ENCODE data around the gene BCAM.
A peak's percentile ranks its signal among the peaks of the same experiment; 100 is the strongest.
"Not testable (repeated sequence)": the region's sequence is repeated elsewhere in the genome, so short reads cannot be mapped to it uniquely, and the experiment has no call there.

The BCAM gene

DNA sequence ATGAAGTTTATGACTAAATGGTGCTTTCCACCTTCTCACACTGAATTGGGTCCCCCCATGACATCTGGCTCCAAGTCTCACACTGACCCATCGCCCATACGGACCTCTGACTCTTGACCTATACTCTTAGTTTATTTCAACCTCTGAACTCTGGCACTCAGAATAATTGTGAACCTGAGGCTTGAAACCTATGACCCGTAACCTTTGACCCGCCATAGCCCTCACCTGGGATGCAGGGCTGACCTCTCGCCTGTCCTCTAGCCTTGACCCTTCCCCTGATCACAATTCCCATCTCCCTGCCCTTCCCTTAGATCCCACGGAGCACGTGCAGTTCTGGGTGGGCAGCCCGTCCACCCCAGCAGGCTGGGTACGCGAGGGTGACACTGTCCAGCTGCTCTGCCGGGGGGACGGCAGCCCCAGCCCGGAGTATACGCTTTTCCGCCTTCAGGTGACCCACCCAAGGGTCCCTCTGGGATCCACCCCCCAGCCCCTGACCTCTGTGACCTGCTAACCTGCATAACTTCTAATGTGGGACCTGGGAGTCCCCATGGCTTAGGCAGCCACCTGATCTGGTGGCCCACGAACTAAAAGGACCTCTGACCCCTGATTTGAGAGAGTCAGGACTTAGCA lies 5.1 kb downstream of the BCAM start:
- DNase-seq (ENCODE audit: low read depth, low spot score): no peak
- H3K4me3 ChIP-seq (ENCODE audit: low read length): no peak overlapping the region

DNA sequence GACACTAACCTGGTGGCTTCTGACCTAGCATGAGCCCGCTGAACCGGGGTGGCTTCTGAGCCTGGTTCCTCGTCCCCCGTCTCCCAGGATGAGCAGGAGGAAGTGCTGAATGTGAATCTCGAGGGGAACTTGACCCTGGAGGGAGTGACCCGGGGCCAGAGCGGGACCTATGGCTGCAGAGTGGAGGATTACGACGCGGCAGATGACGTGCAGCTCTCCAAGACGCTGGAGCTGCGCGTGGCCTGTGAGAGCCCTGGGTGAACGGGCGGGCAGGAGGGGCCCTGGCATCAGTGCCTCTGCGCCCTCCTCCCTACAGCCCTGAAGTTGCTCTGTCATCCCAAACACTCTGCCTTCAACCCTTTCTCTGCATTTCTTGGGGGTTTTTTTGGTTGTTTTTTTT lies 5.6 kb downstream of the BCAM start:
- no peak overlapping the region for H3K4me3 ChIP-seq (ENCODE audit: low read length)
- no peak for DNase-seq (ENCODE audit: low read depth, low spot score)

DNA sequence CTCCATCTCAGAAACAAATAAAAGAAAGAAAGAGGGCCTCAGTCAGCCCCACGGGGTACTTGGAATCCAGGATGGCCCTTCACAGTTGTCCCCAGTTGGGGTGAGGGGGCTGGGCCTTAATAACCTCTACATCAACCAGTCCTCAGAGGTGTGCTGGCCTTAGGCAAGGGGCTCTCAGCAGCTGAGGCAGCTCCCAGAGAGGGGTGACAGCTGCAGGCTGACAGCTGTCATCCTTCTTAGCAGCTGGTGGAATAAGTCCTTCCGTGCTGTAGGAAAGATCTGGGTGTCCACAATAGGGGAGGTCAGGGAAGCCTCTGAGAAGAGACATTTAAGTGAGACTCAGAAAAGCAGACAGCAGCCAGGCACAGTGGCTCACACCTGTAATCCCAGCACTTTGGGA lies 7.4 kb downstream of the BCAM start:
- H3K4me3 ChIP-seq (ENCODE audit: low read length): no peak overlapping the region

DNA sequence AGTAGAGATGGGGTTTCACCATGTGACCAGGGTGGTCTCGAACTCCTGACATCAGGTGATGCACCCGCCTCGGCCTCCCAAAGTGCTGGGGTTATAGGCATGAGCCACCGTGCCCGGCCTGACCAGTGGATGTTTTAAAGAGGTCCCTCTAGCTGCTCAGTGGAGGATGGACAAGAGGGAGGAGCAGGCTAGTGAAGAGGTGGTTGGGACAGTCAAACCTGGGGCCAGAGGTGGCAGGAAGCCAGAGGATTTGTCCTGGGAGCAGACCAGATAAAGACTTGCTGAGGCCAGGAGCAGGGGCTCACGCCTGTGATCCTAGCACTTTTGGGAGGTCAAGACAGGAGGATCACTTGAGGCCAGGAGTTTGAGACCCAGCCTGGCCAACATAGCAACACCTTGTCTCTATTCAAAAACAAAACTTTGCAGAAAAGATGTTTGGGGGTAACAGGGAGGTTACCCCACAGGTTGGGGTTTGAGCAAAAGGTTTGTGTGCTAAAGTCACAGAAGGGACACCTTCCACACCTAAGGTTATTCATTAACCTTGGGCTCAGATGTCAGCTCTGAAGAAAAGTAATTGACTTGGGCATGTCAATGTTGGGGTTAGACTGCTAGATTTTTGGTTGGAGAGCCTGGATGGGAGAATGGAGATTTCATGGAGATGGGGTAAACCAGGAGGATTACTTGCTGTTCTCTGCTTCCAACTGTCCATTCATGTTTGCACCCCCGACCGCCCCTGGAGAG lies 9.0 kb downstream of the BCAM start:
- no peak for DNase-seq (ENCODE audit: low read depth, low spot score)
- no peak overlapping the region for H3K4me3 ChIP-seq (ENCODE audit: low read length)

More for the DNA sequence above, 7.4 kb downstream of the BCAM start:
- no peak for DNase-seq (ENCODE audit: low read depth, low spot score)

DNA sequence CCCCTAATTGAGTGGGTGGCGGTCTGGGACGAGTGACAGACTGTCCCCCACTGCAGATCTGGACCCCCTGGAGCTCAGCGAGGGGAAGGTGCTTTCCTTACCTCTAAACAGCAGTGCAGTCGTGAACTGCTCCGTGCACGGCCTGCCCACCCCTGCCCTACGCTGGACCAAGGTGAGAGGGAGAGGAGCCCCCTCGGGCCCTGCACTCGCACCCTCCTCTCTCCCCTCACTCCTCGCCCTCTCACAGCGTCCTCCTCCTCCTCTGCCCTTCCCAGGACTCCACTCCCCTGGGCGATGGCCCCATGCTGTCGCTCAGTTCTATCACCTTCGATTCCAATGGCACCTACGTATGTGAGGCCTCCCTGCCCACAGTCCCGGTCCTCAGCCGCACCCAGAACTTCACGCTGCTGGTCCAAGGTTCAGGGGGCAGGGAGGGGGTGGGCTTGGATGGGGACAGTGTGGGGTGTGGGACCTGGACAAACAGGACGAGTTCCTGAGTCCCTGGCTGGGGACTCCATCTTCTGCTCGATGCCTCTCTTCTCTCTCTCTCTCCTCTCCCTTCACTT lies 9.6 kb downstream of the BCAM start:
- no peak overlapping the region for H3K4me3 ChIP-seq (ENCODE audit: low read length)
- no peak for DNase-seq (ENCODE audit: low read depth, low spot score)

DNA sequence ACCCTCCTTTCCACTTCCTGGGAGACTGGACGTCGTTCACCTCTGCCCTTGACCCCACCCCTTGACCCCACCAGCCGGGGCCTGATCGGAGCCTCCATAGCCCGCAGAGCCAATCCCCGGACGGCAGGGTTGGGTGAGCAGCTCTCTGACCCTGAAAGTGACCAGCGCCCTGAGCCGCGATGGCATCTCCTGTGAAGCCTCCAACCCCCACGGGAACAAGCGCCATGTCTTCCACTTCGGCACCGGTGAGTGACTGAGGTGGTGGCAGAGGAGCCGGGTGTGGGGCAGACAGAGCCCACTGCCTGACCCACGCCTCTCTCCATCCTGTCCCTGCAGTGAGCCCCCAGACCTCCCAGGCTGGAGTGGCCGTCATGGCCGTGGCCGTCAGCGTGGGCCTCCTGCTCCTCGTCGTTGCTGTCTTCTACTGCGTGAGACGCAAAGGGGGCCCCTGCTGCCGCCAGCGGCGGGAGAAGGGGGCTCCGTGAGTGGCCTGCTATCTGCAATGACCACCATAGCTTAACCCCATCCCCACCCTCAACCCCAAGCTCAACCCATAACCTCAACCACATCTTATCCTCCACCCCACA lies 10.4 kb downstream of the BCAM start:
- DNase-seq (ENCODE audit: low read depth, low spot score): no peak
- H3K4me3 ChIP-seq (ENCODE audit: low read length): no peak overlapping the region

DNA sequence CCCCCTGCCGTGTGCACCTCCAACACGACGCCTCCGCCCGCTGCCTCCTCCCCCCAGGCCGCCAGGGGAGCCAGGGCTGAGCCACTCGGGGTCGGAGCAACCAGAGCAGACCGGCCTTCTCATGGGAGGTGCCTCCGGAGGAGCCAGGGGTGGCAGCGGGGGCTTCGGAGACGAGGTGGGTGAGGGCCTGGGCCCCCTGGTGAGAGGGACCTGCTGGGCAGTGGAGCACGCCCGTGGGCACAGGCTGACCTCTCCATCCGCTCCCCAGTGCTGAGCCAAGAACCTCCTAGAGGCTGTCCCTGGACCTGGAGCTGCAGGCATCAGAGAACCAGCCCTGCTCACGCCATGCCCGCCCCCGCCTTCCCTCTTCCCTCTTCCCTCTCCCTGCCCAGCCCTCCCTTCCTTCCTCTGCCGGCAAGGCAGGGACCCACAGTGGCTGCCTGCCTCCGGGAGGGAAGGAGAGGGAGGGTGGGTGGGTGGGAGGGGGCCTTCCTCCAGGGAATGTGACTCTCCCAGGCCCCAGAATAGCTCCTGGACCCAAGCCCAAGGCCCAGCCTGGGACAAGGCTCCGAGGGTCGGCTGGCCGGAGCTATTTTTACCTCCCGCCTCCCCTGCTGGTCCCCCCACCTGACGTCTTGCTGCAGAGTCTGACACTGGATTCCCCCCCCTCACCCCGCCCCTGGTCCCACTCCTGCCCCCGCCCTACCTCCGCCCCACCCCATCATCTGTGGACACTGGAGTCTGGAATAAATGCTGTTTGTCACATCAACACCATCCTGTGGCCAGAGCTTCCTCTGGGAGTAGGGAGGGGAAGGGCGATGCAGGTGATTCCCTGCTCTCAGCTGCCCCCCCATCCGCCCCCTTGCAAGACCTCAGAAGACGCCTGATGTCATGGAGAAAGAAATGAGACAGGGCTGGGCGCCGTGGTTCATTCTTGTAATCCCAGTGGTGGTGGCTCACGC lies 12.0 kb downstream of the BCAM start:
- no peak overlapping the region for H3K4me3 ChIP-seq (ENCODE audit: low read length)
- no peak for DNase-seq (ENCODE audit: low read depth, low spot score)

DNA sequence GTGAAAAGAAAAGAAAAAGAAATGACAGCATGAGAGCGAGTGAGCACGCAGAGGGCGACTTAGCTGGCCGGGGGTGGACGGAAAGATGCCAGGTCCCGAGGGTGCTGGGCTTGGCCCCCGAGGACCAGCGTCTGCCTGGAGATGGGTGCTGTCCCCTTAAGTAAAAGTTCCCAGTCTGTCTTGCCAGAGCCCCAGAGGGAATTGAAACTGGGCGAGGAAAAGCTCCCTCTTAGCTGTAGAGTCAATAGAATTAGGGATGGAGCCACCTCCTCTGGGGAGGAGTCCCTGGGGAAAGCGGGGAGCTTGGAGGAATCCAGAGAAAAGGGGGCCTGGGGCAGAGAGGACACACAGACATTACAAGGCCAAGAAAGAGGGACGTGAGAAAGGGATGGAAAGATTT lies 13.3 kb downstream of the BCAM start:
- no peak overlapping the region for H3K4me3 ChIP-seq (ENCODE audit: low read length)
- DNase-seq (ENCODE audit: low read depth, low spot score): no peak

DNA sequence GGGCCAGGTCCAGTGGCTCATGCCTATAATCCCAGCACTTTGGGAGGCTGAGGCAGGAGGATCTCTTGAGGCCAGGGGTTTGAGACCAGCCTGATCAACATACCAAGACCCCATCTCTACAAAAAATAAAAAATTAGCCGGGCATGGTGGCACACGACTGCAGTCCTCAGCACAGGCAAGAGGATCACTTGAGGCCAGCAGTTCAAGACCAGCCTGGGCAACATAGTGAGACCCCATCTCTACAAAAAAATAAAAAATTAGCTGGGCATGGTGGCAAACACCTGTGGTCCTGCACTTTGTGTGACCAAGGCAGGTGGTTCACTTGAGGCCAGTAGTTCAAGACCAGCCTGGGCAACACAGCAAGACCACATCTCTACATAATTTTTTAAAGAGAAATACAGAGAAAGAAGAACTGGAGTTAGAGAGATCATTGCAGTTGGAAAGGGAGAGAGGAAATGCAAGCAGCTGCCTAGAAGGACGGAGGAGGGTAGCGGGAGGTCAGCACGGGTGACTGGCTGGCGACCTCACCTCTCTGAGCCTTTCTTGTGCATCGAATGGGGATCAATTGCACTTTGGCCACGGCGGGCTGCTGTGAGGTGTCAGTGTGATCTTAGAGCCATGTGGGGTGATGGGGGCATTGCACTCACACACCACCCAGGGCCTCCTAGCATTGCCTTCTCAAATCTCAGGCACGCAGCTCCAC lies 13.9 kb downstream of the BCAM start:
- no peak for DNase-seq (ENCODE audit: low read depth, low spot score)

DNA sequence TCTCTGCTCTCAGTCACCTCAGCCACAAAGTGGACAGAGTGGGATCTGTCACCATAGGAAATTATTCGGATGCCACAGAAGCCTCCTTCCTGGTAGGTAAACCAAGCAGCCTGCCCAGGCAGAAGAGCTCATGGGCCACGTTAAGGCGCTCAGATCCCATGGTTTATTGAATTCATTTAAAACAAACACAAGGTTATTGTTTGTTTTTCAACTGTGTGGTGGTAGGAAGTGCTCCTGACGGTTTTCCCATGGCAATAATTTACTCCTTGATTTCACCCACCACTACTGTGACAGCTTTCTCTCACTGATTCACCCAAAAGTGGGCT lies 14.4 kb downstream of the BCAM start:
- H3K4me3 ChIP-seq (ENCODE audit: low read length): no peak overlapping the region
- DNase-seq (ENCODE audit: low read depth, low spot score): no peak

More for the DNA sequence above, 13.9 kb downstream of the BCAM start:
- no peak overlapping the region for H3K4me3 ChIP-seq (ENCODE audit: low read length)

DNA sequence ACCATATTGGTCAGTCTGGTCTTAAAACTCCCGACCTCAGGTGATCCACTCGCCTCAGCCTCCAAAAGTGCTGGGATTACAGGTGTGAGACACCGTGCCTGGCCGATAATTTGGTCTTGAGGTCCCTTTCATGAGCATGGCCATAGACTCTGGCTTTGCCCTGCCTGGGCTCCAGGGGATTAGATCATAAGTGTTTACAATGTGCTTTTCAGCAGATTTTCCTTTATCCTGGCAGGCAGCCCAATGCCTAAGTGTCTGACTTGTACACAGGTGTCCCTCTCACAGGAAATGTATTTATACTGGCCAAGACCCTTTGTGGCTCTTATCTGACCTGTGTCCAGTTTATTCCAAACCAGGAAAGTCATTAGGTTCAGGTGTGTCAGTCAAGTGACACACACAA lies 15.9 kb downstream of the BCAM start:
- DNase-seq (ENCODE audit: low read depth, low spot score): no peak
- no peak overlapping the region for H3K4me3 ChIP-seq (ENCODE audit: low read length)

DNA sequence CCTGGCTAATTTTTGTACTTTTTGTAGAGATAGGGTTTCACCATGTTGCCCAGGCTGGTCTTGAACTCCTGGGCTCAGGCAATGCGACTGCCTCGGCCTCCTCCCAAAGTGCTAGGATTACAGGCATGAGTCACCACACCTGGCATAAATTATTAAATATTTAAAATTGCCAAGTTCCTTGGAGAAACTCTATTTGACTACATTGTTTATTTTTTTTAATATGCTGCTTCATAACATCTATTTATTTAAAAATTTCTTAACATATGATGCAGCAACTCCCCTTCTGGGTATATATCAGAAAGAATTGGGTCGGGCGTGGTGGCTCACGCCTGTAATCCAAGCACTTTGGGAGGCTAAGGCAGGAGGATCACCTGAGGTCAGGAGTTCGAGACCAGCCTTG lies 24.0 kb downstream of the BCAM start:
- H3K4me3 ChIP-seq (ENCODE audit: low read length); DNase-seq (ENCODE audit: low read depth, low spot score): not testable (repeated sequence)

DNA sequence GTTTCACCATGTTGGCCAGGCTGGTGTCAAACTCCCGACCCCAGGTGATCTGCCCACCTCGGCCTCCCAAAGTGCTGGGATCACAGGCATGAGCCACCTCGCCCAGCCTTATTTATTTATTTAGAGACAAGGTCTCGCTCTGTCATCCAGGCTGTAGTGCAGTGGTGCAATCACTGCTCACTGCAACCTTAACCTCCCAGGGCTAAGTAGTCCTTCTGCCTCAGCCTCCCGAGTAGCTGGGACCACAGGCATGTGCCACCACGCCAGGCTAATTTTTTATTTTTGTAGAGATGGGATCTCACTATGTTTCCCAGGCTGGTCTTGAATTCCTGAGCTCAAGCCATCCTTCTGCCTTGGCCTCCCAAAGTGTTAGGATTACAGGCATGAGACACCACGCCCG lies 25.5 kb downstream of the BCAM start:
- H3K4me3 ChIP-seq (ENCODE audit: low read length); DNase-seq (ENCODE audit: low read depth, low spot score): not testable (repeated sequence)

DNA sequence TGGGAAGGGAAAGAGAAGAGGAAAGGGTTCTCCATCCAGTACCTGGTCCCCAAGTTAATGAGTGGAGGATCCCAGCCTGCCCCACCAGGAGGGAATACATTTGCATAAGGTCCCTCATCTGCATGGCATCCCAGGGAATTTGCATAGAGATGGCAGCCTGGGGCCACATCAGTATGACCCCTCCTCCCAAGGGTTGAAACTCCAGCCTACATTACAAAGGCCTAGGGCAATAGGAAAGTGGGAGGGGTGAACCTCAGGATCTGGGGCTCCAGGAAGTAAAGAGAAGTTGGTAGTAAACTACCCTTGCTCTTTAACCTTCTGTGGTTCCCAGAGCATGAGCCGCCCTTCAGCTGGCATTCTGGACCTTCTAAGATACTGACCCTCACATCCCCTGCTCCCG lies 30.4 kb downstream of the BCAM start:
- DNase-seq (ENCODE audit: low read depth, low spot score): no peak
- H3K4me3 ChIP-seq (ENCODE audit: low read length): no peak overlapping the region

DNA sequence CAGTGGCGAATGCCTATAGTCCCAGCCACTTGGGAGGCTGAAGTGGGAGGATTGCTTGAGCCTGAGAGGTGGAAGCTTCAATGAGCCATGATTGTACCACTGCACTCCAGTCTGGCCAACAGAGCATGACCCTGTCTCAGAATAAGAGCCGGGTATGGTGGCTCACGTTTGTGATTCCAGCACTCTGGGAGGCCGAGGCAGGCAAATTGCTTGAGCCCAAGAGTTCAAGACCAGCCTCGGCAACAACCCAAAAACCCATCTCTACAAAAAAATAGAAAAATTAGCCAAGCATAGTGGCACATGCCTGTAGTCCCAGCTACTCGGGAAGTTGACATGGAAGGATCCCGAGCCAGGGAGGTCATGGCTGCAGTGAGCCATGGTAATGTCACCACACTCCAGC lies 31.9 kb downstream of the BCAM start:
- DNase-seq (ENCODE audit: low read depth, low spot score): no peak
- H3K4me3 ChIP-seq (ENCODE audit: low read length): no peak overlapping the region

DNA sequence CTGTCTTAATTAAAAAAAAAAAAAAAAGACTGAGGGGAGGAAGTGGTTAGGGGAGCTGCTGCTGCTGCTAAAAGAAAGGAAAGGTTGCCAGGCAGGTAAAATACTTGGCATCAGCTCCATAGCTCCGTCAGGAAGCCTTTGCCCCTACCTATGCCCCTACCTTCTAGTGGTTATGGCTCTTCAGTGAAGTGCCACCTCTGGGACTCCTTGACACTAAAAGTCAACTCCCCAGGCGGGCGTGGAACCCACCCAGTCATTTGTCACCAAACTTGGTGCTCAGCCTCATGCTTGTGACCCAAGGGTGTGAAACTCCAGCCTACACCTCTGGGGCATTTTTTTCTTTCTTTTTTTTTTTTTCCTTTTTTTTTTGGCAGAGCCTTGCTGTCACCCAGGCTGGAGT lies 32.3 kb downstream of the BCAM start:
- no peak overlapping the region for H3K4me3 ChIP-seq (ENCODE audit: low read length)
- DNase-seq (ENCODE audit: low read depth, low spot score): peak; percentile 30

DNA sequence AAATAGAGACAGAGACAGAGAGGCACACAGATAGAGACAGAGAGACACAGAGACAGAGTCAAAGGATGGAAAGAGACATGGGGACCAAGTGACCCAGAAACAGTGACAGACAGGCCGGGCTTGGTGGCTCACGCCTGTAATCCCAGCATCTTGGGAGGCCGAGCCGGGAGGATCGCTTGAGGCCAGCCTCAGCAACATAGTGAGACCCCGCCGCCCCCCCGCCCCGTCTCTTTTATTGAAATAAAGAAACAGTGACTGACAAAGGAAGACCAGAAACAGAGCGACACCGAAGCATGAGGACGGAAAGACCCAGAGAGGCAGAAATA lies 36.3 kb downstream of the BCAM start:
- peak overlapping the region; percentile 53 for H3K4me3 ChIP-seq (ENCODE audit: low read length)
- no peak for DNase-seq (ENCODE audit: low read depth, low spot score)

DNA sequence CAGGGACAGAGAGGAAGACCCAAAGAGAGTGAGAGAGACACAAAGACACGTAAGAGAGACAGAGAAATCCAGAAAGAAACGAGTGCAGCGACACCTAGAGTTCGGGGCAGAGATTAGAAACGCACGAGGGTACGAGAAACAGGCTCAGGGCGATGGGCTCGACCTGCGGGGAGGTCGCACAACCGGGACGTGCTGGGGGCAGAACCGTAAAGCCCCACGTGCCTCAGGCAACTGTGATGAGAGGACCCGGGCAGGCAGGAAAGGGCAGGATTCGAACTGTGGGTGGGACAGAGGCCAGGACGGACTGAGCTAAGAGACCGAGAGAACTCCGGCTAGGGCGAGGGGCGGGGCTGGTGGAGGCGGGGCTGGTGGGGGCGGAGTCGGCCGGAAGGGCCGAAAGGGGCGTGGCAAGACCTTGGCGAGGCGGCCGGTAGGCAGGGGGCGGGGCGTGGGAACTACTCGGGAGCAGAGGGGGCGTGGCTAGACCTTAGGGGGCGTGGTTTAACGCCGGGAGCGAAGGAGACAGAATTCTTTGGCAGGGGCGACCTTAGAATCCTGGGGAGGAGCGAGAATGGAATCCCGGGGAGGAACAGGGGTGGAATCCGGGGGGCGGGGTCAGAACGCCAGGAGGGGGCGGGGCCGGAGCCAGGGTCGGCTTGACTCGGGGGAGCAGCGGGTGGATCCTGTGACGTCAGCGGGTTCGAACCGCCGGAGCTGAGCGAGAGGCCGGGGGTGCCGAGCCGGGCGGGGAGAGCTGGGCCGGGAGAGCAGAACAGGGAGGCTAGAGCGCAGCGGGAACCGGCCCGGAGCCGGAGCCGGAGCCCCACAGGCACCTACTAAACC lies 36.9 kb downstream of the BCAM start, which contains the start of gene NECTIN2:
TSS of gene NECTIN2 (plus strand) at position 686 of the 843 bp plus-strand sequence. CDS start 229 bp downstream, outside the sequence.
- peak within 1 kb of the TSS; percentile 53 for H3K4me3 ChIP-seq (ENCODE audit: low read length)
- peak; percentile 88 for DNase-seq (ENCODE audit: low read depth, low spot score)

Data from Jurkat, Clone E6-1 (cell line).